ENCODE data around the gene C16orf92.

GRCh38 chr16:29984137-29984763 is 38.7 kb upstream of the C16orf92 start:
- TF ChIP-seq FOXK1 (CRISPR knock-in tag; IDR thresholded peaks at IDR 0.05) (no peak), ZNF416 (CRISPR knock-in tag; IDR thresholded peaks at IDR 0.05) (no peak), NR3C1 (CRISPR knock-in tag; conservative IDR thresholded peaks at IDR 0.05; ENCODE audit: low read depth) (no peak), ELF4 (CRISPR knock-in tag; IDR thresholded peaks at IDR 0.05; ENCODE audit: low read depth) (no peak)
